Astrocyte (in vitro differentiated cells and primary cell): ENCODE measurements around the gene NEAT1.

Source experiments
- EZH2 ChIP-seq: IDR thresholded peaks from 2 replicates; pipeline ENCODE4 v1.6.1; 2012; ENCODE audit warnings: mild to moderate bottlenecking, low read length, inconsistent platforms; ENCODE audit not compliant: insufficient read depth
- TF ChIP-seq, protein P1 (sequence below): IDR thresholded peaks from 2 replicates; pipeline ENCODE4 v1.5.1; 2011; ENCODE audit warnings: low read depth, mild to moderate bottlenecking, inconsistent platforms, low read length, moderate library complexity; ENCODE audit not compliant: insufficient read depth

GRCh38 chr11:65473278-65473860 lies 50.8 kb downstream of the NEAT1 start:
- TF ChIP-seq, protein P1, sequence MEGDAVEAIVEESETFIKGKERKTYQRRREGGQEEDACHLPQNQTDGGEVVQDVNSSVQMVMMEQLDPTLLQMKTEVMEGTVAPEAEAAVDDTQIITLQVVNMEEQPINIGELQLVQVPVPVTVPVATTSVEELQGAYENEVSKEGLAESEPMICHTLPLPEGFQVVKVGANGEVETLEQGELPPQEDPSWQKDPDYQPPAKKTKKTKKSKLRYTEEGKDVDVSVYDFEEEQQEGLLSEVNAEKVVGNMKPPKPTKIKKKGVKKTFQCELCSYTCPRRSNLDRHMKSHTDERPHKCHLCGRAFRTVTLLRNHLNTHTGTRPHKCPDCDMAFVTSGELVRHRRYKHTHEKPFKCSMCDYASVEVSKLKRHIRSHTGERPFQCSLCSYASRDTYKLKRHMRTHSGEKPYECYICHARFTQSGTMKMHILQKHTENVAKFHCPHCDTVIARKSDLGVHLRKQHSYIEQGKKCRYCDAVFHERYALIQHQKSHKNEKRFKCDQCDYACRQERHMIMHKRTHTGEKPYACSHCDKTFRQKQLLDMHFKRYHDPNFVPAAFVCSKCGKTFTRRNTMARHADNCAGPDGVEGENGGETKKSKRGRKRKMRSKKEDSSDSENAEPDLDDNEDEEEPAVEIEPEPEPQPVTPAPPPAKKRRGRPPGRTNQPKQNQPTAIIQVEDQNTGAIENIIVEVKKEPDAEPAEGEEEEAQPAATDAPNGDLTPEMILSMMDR = no peak
- no peak for TF ChIP-seq EZH2
